Measurements from ENCODE around the gene UBE2U. TPM values are rescaled to one million over a fixed set of nuclear protein-coding genes. Genes with fewer than 3 reads are reported as not detected.
"Not testable (repeated sequence)": the region's sequence is repeated elsewhere in the genome, so short reads cannot be mapped to it uniquely, and the experiment has no call there.

The UBE2U gene
- total and polyA plus RNA-seq, 9 donors = not detected

GRCh38 chr1:64243757-64244080 lies 40.3 kb downstream of the UBE2U start:
- no peak for TF ChIP-seq EP300 (IDR thresholded peaks at IDR 0.05)
- no peak for TF ChIP-seq POLR2A (IDR thresholded peaks at IDR 0.05)
- TF ChIP-seq CTCF (IDR thresholded peaks at IDR 0.05) = no peak
- DNase-seq = no peak
- Histone ChIP-seq H3K36me3 (no peaks in the 10 kb centered on the region), H3K27me3 (no peaks in the 10 kb centered on the region), H3K4me3 (no peak overlapping the region), H3K4me1 (ENCODE audit: insufficient read depth) (no peaks in the 10 kb centered on the region), H3K9me3 (no peaks in the 10 kb centered on the region), H3K27ac (no peak overlapping the region)
- 39 to 51% (median 49%) methylated on average over 4 of the region's 4 CpGs for WGBS, 3 donors
- intact Hi-C loops (cut with DNase I) = loop anchor here in 3 of 4 donors (2.0 to 10.0 kb wide), 4 partner anchors 469 to 669 kb away; partner anchors contain the start of gene ROR1 (in 2 of the 3)

GRCh38 chr1:64245495-64245894 lies 42.1 kb downstream of the UBE2U start:
- WGBS, 3 donors = 56 to 71% (median 68%) methylated on average over 9 of the region's 9 CpGs
- H3K27me3 ChIP-seq = no peaks in the 10 kb centered on the region
- intact Hi-C loops (cut with DNase I) = loop anchor here (2.0 to 10.0 kb wide), 5 partner anchors 471 to 671 kb away; partner anchors contain the start of gene ROR1 (in 2 of the 4)
- no peaks in the 10 kb centered on the region for H3K36me3 ChIP-seq
- DNase-seq = no peak
- no peak overlapping the region for H3K4me3 ChIP-seq
- H3K27ac ChIP-seq = no peak overlapping the region
- no peak for TF ChIP-seq CTCF (IDR thresholded peaks at IDR 0.05)
- TF ChIP-seq EP300 (IDR thresholded peaks at IDR 0.05) = no peak
- no peak for TF ChIP-seq POLR2A (IDR thresholded peaks at IDR 0.05)
- no peaks in the 10 kb centered on the region for H3K9me3 ChIP-seq
- no peaks in the 10 kb centered on the region for H3K4me1 ChIP-seq (ENCODE audit: insufficient read depth)

- H3K9me3 ChIP-seq = no peaks in the 10 kb centered on the region
- no peak overlapping the region for H3K4me3 ChIP-seq
- TF ChIP-seq CTCF (IDR thresholded peaks at IDR 0.05) = peak; percentile 58 to 77 (median 72)
- no peak for TF ChIP-seq POLR2A (IDR thresholded peaks at IDR 0.05)
- no peaks in the 10 kb centered on the region for H3K27me3 ChIP-seq
- 3 to 11% (median 9%) methylated on average over 4 of the region's 4 CpGs for WGBS, 3 donors
- H3K36me3 ChIP-seq = no peaks in the 10 kb centered on the region
- intact Hi-C loops (cut with DNase I) = loop anchor here in 3 of 4 donors (5.0 to 10.0 kb wide), 4 partner anchors 472 to 672 kb away; partner anchors contain the start of gene ROR1 (in 2 of the 3)
- H3K27ac ChIP-seq = no peak overlapping the region
- no peaks in the 10 kb centered on the region for H3K4me1 ChIP-seq (ENCODE audit: insufficient read depth)
- DNase-seq = no peak
Measured at GRCh38 chr1:64246294-64246917, 43.0 kb downstream of the UBE2U start.

GRCh38 chr1:64248065-64248464 lies 44.6 kb downstream of the UBE2U start:
- H3K27ac ChIP-seq = no peak overlapping the region
- H3K4me3 ChIP-seq = no peak overlapping the region
- DNase-seq = no peak
- H3K27me3 ChIP-seq = no peaks in the 10 kb centered on the region
- 56 to 64% (median 59%) methylated on average over 5 of the region's 5 CpGs for WGBS, 3 donors
- no peaks in the 10 kb centered on the region for H3K36me3 ChIP-seq
- intact Hi-C loops (cut with DNase I) = loop anchor here in 3 of 4 donors (5.0 to 10.0 kb wide), 4 partner anchors 473 to 673 kb away; partner anchors contain the start of gene ROR1 (in 2 of the 3)
- no peaks in the 10 kb centered on the region for H3K9me3 ChIP-seq
- TF ChIP-seq EP300 (IDR thresholded peaks at IDR 0.05) (no peak), CTCF (IDR thresholded peaks at IDR 0.05) (no peak), POLR2A (IDR thresholded peaks at IDR 0.05) (no peak)
- H3K4me1 ChIP-seq (ENCODE audit: insufficient read depth) = no peaks in the 10 kb centered on the region

GRCh38 chr1:64250472-64250871 lies 47.0 kb downstream of the UBE2U start:
- H3K4me1 ChIP-seq (ENCODE audit: insufficient read depth); intact Hi-C loops (cut with DNase I); H3K4me3 ChIP-seq; H3K27ac ChIP-seq; H3K36me3 ChIP-seq; H3K27me3 ChIP-seq; DNase-seq; H3K9me3 ChIP-seq: not testable (repeated sequence)
- 82 to 90% (median 84%) methylated on average over 2 of the region's 2 CpGs for WGBS, 3 donors

All from ovary (tissue), 9 donors.